GM18861 (cell line): ENCODE data around the gene B4GALT4.
"Not testable (repeated sequence)": the region's sequence is repeated elsewhere in the genome, so short reads cannot be mapped to it uniquely, and the experiment has no call there.

Experiments used
- ATAC-seq: cut with Tn5 transposase; IDR thresholded peaks from one replicate; pipeline ENCODE4 v1.9.1; 2021; ENCODE audit not compliant: unreplicated experiment

Gene B4GALT4, protein sequence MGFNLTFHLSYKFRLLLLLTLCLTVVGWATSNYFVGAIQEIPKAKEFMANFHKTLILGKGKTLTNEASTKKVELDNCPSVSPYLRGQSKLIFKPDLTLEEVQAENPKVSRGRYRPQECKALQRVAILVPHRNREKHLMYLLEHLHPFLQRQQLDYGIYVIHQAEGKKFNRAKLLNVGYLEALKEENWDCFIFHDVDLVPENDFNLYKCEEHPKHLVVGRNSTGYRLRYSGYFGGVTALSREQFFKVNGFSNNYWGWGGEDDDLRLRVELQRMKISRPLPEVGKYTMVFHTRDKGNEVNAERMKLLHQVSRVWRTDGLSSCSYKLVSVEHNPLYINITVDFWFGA

DNA sequence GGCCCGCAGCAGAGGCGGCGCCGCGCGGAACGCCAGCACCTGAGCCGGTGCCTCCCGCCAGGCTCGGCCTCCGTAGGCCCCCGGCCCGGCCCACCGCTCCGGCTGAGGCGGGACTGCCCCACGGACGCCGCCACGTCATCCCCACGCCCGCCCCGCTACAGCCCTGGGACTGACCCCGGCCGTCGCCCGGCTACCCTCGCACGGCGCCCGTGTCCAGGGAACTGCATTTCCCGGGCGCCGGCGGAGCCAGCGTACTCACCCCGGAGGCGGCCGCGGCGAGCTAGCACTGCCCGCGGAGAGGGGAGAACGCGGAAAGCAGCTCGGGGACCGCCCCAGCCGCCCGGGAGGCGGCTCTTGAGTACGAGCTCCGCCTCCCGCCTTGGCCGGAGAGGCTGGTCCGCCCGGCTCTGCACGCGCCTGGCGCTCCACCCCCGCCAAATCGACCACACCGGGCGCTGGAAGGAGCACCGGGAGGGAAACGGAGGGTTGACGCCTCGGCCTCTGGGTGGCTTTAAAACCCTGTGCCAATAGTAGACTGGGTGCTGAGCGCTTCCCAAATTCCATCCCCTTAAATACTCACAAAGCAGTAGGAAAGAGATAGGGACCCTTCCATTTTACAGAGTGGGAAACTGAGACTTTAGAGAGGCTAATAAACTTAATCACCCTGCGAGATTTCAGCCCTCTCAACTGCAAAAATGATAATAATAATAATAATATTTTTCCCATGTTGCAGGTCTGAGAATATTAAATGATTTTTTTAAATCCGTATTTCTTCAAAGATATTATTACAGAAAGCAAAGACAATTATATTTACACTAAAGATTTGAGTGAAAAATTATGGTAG lies at the start of gene B4GALT4:
Gene B4GALT4 (minus strand): TSS at position 288 of the 844 bp plus-strand sequence. CDS start 10,779 bp downstream, outside the sequence.
- peak; percentile 77 for ATAC-seq

DNA sequence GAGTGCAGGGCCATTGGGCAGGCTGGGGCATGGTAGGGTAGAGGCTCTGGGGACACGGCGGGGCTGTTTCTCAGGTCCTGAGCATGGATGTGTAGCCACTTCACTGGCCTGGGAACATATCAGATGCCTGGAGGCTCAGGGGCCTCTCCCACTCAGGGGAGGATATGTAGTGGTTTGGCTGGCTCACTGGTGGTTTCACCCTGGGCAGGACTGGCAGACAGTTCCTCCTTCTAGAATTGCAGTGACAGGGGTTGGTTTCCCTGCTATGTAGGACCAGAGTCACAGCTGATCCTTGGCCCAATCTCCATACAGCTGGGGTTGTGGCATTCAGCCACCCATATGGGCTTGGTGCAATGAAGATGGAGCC lies 48.7 kb upstream of the B4GALT4 start:
- ATAC-seq: no peak

DNA sequence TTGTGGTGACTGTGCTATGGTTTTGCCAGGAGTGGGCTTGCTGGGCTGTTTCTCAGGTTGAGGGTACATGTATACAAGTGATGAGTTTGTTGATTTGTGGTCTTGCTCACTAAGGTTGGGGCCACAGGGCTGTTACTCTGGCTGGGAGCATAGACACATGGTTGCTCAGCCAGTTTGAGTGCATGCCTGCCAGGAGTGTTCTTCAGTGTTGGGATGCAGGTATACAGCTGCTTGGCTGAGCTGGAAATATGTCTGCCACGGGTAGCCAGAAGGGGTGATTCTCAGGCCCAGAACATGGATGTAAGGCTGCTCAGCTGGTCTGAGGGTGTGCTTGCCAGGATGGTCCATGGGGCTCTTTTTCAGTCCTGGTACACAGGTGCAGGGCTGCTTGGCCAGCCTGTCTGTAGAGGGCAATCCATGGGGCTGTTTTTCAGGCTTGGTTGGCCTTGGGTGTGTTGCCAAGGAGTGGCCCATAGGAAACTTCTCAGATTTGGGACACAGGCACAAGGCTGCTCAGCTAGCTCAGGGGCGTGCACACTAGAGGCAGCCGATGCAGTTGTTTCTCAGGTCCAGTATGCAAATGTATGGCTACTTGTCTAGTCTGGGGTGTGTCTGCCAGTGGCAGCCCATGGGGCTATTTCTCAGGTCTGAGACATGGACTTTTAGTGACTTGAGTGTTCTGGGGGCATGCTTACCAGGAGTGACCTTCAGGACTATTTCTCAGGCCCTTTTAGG lies 48.2 kb upstream of the B4GALT4 start:
- no peak for ATAC-seq

DNA sequence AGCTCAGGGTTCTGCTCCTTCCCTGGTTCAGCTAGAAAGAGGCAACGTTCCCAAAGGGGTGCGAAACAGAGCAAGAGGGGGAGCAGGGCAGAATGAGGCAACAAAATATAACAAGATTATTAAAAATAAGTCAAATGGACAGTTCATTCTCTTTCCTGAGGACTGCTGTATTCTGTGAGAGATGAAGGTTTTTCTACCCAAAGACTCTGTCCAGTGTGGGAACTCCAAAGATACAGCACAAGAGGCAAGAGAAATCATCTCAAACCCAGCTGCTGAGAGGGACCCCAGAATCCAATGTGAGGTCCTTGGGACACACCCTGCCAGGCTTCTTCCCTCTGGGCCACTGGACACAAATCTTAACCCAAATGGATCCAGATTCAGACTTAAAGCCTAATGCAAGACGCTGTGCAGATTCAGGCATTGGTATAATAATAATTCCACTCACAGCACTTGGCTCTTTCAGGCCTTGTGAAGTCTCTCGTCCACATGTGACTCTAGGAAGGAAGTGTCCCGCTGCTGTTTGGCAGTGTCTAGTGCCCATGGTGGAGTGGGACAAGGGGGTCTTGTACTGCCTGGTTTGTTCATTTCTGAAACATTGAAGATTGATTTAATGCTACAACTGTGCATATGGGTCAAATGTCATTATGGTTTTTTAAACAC lies 39.0 kb upstream of the B4GALT4 start:
- no peak for ATAC-seq

DNA sequence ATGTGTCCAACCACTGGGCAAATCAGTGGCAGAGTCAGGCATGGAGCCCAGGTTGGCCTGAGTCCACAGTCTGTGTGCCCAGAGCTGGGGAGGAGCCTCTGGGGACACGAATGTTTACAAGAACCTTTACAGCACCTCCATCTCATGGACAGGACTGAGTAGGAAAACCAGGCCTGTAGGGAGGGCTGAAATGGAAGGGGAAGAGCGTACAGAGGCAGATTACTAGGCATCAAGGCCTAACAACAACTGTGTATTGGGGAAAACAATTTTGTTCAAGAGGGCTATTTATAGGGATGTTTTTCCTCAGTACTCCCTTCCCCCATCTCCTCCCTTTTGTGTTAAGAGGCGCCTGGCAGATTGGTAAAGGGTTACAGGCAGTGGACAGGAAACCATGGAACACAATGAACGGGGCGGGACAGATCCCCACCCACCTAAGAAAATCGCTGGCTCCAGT lies 38.5 kb upstream of the B4GALT4 start:
- no peak for ATAC-seq

DNA sequence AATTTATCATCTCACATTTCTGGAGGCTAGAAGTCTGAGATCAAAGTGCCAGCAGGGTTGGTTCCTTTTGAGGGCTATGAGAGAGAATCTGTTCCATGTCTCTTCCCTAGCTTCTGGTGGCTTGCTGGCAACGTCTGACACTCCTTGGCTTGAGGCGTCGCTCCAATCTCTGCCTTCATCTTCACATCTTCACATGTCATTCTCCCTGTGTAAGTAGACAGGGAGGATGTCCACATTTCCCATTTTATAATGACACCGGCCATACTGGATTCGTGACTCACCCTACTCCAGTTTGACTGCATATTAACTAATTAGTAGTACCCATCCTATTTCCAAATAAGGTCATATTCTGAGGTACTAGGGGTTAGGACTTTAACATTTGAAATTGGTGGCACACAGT lies 36.0 kb upstream of the B4GALT4 start:
- no peak for ATAC-seq

DNA sequence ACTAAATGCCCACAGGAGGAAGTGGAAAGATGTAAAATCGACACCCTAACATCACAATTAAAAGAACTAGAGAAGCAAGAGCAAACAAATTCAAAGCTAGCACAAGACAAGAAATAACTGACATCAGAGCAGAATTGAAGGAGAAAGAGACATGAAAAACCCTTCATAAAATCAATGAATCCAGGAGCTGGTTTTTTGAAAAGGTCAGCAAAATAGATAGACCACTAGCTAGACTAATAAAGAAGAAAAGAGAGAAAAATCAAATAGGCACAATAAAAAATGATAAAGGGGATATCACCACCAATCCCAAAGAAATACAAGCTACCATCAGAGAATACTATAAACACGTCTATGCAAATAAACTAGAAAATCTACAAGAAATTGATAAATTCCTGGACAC lies 29.5 kb upstream of the B4GALT4 start:
- ATAC-seq: not testable (repeated sequence)

DNA sequence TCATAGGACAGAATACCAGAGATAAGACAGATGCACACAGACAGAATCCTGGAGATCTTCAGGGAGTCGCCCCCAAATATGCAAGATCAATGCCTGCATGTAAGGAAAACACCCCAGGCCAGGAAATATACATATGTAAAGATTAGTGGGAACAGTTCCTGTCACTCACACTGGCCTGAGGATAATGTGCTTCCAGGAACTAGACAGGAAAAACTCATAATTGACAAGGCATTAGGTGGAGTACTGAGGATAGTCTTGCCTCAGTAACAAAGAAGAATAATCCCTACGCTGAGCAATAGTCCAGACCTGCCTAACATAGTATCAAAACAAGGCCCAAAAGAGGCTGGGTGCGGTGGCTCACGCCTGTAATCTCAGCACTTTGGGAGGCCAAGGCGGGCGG lies 20.4 kb upstream of the B4GALT4 start:
- no peak for ATAC-seq

DNA sequence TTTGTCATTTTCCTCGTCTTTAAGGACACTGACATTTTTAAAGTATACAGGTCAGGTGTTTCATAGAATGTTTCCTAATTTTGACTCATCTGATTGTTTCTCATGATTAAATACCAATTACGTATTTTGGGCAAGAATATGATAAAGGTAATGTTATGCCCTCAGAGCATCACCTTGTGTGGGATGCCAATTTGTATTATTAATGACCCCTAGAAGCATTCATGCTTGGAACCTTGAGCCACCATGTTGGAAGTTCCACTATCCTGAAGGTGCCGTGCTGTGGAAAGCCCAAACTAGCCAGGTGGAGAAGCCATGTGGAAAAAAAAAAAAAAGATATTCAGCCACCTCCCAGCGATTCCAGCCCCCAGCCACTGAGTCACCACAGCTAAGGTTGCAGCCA lies 19.1 kb upstream of the B4GALT4 start:
- ATAC-seq: no peak

DNA sequence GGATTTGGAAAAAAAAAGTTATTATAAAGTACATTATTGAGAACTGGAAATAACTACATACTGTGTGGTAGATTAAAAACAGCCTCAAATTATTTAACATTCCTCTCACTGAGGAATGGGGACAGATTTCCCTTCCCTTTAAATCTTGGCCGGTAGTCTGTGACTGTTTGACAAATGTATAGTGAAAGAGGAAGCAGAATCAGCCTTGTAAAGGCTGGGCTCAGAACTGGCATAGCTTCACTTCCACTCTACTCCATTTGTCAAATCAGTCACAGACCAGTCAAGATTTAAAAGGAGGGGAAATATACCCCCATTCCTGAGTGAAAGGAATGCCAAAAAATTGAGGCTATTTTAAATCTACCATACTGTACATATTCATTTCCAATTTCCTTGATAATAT lies 18.2 kb upstream of the B4GALT4 start:
- ATAC-seq: peak; percentile 95

DNA sequence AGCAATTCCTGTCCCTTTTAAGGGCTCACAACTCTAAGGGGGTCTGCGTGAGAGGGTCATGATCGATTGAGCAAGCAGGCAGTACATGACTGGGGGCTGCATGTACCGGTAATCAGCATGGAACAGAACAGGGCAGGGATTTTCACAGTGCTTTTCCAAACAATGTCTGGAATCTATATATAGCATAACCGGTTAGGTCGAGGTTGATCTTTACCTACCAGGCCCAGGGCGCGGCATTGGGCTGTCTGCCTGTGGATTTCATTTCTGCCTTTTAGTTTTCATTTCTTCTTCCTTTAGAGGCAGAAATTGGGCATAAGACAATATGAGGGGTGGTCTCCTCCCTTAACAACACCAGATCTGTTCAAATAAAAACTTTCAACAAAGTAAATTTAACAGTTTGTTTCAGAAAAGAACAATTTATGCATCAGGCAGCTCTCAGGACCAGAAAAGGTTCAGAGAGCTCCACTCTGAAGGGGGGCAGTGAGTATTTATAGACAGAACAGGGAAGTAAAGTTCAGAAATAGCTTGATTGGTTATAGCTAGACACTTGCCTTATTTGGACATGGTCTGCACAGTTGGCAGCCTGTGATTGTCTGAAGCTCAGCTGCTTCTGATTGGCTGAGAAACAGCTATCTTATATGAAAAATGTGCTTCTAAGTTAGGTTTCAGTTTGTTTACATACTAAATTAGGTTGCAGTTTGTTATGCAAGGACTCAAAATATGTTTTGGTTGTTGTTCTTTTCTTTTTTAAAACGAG lies 17.2 kb upstream of the B4GALT4 start:
- peak; percentile 67 for ATAC-seq

DNA sequence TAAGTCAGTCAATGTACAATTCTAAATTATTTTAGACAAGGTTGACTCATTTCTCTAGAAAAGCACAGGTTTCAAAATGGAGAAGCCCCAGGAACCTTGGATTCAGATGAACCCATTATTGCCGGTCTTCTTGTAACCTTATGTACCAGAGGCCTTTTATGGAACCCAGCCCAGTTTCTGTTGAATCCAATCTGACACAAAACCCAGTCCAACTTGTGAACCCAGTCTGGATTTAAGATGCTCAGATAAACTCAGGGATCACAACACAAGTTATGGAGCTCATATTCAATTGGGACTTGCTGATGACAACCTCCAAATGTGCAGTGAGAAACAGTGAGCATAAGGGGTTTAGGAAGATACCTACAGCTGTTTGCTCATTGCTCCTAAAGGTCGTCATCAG lies 16.4 kb upstream of the B4GALT4 start:
- ATAC-seq: no peak

DNA sequence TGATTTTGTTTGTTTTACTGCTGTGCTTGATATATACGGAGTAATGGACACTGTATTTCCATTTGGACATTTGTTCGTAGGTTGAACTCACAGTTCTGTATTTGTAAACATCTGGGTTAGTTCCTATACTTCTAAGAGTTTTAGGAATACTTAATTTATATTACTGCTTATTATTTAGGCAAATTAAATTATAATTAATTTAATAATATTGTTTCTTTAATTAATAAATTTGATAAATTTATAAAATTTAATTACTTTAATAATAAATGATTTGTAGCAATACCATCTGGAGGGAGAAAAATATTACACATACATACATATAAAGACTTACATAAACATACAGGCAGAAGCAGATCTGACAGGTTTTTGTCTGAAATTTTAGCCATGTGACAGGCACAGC lies 14.5 kb upstream of the B4GALT4 start:
- ATAC-seq: no peak

DNA sequence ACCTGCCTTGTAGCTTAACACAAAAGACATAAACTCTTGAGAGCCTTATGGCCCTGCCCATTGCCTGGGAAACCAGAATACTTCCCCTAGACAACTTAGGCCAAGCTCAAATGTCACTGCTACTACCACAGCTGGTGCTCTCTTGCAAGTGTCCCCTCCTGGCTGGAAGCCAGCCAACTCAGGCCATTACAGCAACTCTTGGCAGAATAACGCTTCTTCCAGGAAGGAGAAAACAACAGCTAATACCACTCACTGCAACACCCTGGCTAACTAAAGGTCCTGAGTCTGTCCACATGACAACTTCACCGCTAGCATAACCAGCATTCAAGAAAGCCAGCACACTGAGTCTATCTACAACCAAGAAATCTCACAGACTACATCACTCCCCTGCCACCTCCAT lies 5.1 kb upstream of the B4GALT4 start:
- no peak for ATAC-seq

DNA sequence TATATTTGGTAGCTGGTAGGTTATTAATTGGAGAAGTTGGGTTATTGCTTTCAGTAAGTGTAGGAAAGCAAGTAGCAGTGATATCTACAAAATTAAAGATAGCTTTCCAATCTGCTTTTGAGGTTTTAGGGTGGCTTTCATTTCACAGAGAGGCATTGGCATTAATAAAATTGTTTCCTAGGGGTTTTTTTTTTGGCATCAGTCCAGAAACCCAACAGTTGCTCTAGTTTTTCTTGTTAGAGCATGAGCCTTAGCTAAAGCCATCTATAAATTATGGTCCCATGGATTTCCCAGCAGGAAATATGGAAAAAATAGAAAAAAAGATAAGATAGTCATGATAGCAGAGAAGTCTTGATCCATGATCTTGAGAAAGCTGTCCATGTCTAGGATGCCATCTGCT lies 3.0 kb upstream of the B4GALT4 start:
- ATAC-seq: no peak

DNA sequence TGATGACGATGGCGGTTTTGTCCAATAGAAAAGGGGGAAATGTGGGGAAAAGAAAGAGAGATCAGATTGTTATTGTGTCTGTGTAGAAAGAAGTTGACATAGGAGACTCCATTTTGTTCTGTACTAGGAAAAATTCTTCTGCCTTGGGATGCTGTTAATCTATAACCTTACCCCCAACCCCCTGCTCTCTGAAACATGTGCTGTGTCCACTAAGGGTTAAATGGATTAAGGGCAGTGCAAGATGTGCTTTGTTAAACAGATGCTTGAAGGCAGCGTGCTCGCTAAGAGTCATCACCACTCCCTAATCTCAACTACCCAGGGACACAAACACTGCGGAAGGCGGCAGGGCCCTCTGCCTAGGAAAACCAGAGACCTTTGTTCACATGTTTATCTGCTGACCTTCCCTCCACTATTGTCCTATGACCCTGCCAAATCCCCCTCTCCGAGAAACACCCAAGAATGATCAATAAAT lies 2.4 kb upstream of the B4GALT4 start:
- not testable (repeated sequence) for ATAC-seq

DNA sequence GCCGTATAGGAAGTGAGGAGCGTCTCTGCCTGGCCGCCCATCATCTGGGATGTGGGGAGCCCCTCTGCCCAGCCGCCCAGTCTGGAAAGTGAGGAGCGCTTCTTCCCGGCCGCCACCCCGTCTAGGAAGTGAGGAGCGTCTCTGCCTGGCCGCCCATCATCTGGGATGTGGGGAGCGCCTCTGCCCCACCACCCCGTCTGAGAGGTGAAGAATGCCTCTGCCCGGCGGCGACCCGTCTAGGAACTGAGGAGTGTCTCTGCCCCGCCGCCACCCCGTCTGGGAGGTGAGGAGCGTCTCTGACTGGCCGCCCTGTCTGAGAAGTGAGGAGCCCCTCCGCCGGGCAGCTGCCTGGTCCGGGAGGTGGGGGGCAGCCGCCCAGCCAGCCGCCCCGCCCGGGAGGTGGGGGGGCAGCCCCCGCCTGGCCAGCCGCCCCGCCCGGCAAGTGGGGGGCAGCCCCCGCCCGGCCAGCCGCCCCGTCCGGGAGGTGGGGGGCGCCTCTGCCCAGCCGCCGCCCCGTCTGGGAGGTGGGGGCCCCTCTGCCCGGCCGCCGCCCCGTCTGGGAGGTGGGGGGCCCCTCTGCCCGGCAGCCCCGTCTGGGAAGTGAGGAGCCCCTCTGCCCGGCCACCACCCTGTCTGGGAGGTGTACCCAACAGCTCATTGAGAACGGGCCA lies 1.8 kb upstream of the B4GALT4 start:
- not testable (repeated sequence) for ATAC-seq

DNA sequence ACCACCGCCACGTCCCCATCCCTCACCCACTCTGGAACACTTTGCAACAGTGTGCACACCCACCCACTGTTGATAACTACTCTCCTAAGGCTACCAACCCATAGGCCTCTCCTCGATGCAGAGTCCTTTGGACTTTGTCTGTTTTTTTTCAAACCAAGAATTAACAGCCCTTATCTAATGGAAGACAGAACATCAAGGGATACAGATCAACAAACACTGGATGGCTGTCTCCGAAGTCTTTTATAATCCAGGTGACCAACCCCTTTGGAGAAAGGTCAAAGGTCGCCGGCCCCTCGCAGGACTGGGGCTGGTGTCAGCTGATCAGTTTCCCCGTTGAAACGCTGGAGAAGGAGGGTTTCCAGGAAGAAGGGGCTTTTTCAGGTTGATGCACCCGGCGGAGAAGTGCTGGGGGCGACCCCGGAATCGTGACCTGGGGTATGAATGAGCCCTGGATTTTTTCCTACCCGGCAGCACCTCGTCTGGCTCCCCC lies 532 bp downstream of the B4GALT4 start:
- ATAC-seq: peak; percentile 1

DNA sequence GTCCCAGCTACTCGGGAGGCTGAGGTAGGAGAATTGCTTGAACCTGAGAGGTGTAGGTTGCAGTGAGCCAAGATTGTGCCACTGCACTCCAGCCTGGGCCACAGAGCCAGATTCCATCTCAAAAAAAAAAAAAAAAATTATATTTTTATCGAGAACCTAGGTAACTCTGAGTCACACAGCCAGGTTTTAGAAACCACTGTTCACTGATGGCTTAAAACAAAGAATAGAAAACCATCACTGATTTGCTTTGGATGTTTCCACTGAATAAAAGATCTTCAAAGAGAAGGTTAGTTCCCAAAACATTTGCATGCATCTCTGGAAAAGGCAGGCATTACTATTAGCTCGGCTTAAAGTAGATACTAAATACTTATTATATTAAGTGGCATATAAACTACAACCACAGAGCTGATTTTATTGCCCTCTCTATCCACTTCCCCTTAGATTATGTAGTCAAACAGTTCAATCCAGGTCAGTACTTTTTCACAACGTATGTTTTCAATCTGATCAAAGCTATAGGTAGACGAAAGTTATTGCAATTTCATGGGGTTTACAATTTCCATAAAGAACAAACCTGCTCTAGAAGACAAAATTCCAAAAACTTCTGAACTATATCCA lies 1.4 kb downstream of the B4GALT4 start:
- no peak for ATAC-seq
